Left lung (tissue), 10 donors: Measurements from ENCODE around the gene ATG4B. TPM values are rescaled to one million over a fixed set of nuclear protein-coding genes. Genes with fewer than 3 reads are reported as not detected.

ENCODE experiments used
- ATAC-seq: fragments of 200-7000 bp; cut with Tn5 transposase; one replicate; pipeline ENCODE4 v1.9.1; 2020; ENCODE audit warnings: moderate library complexity
- DNase-seq, 4 donors: peaks; one replicate each; pipeline ENCODE4 v3.0.0-alpha.2; 2013 to 2020
- H3K27ac ChIP-seq, 2 donors: fragments of 200-600 bp; sonication (generic) in 1 of 2; one replicate each; pipeline versions ENCODE4 v1.5.0 to v1.8.0; 2020 to 2021
- H3K27me3 ChIP-seq, 2 donors: fragments of 200-600 bp; sonication (generic) in 1 of 2; one replicate each; pipeline versions ENCODE4 v1.5.0 to v1.8.0; 2020 to 2021
- H3K36me3 ChIP-seq, 2 donors: fragments of 200-600 bp; sonication (generic) in 1 of 2; one replicate each; pipeline versions ENCODE4 v1.5.0 to v1.8.0; 2020 to 2021
- H3K4me1 ChIP-seq, 2 donors: fragments of 200-600 bp; one replicate each; pipeline ENCODE4 v1.8.0; 2021
- H3K4me3 ChIP-seq, 2 donors: fragments of 200-600 bp; sonication (generic) in 1 of 2; one replicate each; pipeline versions ENCODE4 v1.5.0 to v1.8.0; 2020 to 2021; ENCODE audit warnings: mild to moderate bottlenecking in 1 of 2
- H3K9me3 ChIP-seq, 2 donors: fragments of 200-600 bp; sonication (generic) in 1 of 2; one replicate each; pipeline versions ENCODE4 v1.5.0 to v1.8.0; 2020 to 2021
- intact Hi-C, 2 donors: fragments of 100-400 bp; cut with DNase I; formaldehyde crosslinking; loops; one replicate each; pipeline versions ENCODE4 v1.11.2 to v1.14.2; 2022
- polyA plus RNA-seq, 6 donors: library from polyadenylated mRNA; unstranded; fragments of 120-200 nt; gene quantifications; one replicate each; pipeline ENCODE4 v1.2.1, GENCODE V29; 2013; ENCODE audit not compliant: insufficient read length in 6 of 6
- total RNA-seq, 2 donors: library from RNA; stranded (reverse); fragmentation: NEBNext Ultra II Directional; extraction: Animal tissue kit (Norgen Biotek cat#: 25700); gene quantifications; one replicate each; pipeline ENCODE4 v1.2.1, GENCODE V29; 2021
- TF ChIP-seq, protein P1 (sequence below), 2 donors: fragments of 200-600 bp; sonication (generic) in 1 of 2; IDR thresholded peaks; one replicate each; pipeline versions ENCODE4 v1.5.0 to v1.8.0; 2021; ENCODE audit warnings: antibody characterized with exemption in 2 of 2
- donor health status: DM: no; HTN: yes; CAD: no.
- donor health status: DM: no; HTN: no; CAD: no.

ATG4B gene
- total and polyA plus RNA-seq, 8 donors, result 60.5 to 98.3 (median 79.3) TPM

DNA sequence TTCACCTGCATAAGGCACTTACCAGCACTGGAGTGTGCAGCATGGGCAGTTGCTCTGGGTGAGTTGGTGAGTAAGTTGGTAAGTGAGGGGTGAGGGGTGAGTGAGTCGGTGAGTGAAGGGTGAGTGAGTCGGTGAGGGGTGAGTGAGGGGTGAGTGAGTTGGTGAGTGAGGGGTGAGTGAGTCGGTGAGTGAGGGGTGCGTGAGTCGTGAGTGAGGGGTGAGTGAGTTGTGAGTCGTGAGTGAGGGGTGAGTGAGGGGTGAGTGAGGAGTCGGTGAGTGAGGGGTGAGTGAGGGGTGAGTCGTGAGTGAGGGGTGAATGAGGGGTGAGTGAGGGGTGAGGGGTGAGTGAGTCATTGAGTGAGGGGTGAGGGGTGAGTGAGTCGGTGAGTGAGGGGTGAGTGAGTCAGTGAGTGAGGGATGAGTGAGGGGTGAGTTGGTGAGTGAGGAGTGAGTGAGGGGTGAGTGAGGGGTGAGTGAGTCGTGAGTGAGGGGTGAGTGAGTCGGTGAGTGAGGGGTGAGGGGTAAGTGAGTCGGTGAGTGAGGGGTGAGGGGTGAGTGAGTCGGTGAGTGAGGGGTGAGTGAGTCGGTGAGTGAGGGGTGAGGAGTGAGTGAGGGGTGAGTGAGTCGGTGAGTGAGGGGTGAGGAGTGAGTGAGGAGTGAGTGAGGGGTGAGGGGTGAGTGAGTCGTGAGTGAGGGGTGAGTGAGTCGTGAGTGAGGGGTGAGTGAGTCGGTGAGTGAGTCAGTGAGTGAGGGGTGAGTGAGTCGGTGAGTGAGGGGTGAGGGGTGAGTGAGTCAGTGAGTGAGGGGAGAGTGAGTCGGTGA is 17.7 kb upstream of the ATG4B start:
- Histone ChIP-seq H3K36me3 (peaks cover 0 to 14% of the 10 kb centered on the region in 2 donors), H3K27ac (no peak overlapping the region), H3K9me3 (no peaks in the 10 kb centered on the region), H3K27me3 (no peaks in the 10 kb centered on the region), H3K4me1 (peaks cover 0 to 14% of the 10 kb centered on the region in 2 donors), H3K4me3 (no peak overlapping the region)
- TF ChIP-seq, protein P1, sequence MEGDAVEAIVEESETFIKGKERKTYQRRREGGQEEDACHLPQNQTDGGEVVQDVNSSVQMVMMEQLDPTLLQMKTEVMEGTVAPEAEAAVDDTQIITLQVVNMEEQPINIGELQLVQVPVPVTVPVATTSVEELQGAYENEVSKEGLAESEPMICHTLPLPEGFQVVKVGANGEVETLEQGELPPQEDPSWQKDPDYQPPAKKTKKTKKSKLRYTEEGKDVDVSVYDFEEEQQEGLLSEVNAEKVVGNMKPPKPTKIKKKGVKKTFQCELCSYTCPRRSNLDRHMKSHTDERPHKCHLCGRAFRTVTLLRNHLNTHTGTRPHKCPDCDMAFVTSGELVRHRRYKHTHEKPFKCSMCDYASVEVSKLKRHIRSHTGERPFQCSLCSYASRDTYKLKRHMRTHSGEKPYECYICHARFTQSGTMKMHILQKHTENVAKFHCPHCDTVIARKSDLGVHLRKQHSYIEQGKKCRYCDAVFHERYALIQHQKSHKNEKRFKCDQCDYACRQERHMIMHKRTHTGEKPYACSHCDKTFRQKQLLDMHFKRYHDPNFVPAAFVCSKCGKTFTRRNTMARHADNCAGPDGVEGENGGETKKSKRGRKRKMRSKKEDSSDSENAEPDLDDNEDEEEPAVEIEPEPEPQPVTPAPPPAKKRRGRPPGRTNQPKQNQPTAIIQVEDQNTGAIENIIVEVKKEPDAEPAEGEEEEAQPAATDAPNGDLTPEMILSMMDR (IDR thresholded peaks at IDR 0.05), result no peak
- intact Hi-C loops, result no loop called here
- no peak for DNase-seq
- ATAC-seq, result no peak

GRCh38 chr2:241620419-241620769 is 17.1 kb upstream of the ATG4B start:
- ATAC-seq (no peak), DNase-seq (peak in 1 of 4 donors; percentile 32)
- intact Hi-C loops, result no loop called here
- Histone ChIP-seq H3K27me3 (no peaks in the 10 kb centered on the region), H3K4me1 (peaks cover 0 to 14% of the 10 kb centered on the region in 2 donors), H3K36me3 (peaks cover 0 to 14% of the 10 kb centered on the region in 2 donors), H3K27ac (no peak overlapping the region), H3K9me3 (no peaks in the 10 kb centered on the region), H3K4me3 (no peak overlapping the region)
- TF ChIP-seq, protein P1 (IDR thresholded peaks at IDR 0.05), result no peak

DNA sequence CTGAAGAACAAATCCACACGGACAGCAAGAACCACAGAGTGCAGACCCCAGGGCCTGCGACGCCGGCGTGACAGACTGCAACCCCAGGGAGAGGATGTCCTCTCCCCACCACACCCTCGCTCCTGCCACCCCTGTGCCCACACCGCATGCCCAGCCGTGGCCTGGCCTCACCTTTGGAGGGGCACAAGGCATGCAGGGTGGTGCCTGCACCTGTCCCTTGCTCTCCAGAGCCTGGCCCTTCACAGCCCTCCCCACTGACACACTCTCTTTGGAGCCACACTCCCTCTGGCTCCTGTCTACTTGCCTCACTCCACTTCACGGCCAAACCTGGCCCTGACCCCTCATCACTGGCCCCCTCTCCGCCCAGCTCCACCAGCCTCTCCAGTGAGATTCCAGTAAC is 9.8 kb upstream of the ATG4B start:
- Histone ChIP-seq H3K36me3 (peaks cover 0 to 40% of the 10 kb centered on the region in 2 donors), H3K4me3 (no peak overlapping the region), H3K9me3 (no peaks in the 10 kb centered on the region), H3K4me1 (peaks cover 0 to 7% of the 10 kb centered on the region in 2 donors), H3K27me3 (no peaks in the 10 kb centered on the region), H3K27ac (no peak overlapping the region)
- intact Hi-C loops, result no loop called here
- no peak for ATAC-seq
- TF ChIP-seq, protein P1 (IDR thresholded peaks at IDR 0.05), result no peak
- no peak for DNase-seq

DNA sequence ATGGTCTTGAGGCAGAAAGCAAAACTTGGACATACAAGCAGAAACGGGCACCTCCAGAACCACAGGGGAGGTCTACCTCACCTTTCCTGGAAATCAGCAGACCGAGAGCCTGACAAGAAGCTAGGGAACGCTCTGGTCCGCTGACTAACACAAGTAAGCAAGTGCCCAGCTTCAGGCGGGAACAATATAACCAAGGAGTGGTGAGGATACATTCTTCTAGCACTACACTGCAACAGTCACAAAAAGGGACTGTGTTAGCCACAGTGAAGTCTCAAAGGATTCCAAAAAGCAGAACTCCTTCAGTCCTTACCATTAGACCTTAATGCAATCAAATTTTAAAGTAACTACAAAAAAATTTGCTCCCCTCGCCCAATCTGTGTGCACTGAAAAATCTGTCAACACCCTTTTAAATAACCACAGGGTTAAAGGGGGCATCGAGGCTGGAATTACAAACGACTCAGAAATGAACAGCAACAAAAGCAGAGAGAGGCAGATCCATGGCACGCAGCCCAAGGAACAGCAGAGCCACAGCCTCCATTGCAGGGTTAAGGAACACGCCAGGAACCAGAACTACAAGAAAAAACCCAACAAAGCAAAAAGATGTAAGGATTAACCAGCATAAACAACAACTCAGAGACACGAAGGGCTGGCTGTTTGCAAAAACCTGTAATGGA is 7.6 kb upstream of the ATG4B start:
- DNase-seq (no peak), ATAC-seq (no peak)
- peaks cover 0 to 49% of the 10 kb centered on the region in 2 donors for H3K36me3 ChIP-seq
- no peak overlapping the region for H3K4me3 ChIP-seq
- H3K27me3 ChIP-seq, result no peaks in the 10 kb centered on the region
- H3K4me1 ChIP-seq, result peaks cover under 1 to 7% of the 10 kb centered on the region in 2 donors
- no peaks in the 10 kb centered on the region for H3K9me3 ChIP-seq
- TF ChIP-seq, protein P1 (IDR thresholded peaks at IDR 0.05), result no peak
- H3K27ac ChIP-seq, result no peak overlapping the region
- intact Hi-C loops, result no loop called here
